DND-41 (cell line): ENCODE measurements around the gene PLVAP.

Experiments used
- ATAC-seq: fragments of 200-7000 bp; cut with Tn5 transposase; 3 replicates; pipeline ENCODE4 v1.9.1; 2021; ENCODE audit warnings: low read depth; ENCODE audit not compliant: insufficient read depth
- DNase-seq: peaks from one replicate; pipeline ENCODE4 v3.0.0-alpha.2; 2020
- H2AFZ ChIP-seq: 2 replicates; pipeline ENCODE4 v1.6.0; 2012; ENCODE audit warnings: low read depth, low read length
- H3K27ac ChIP-seq: 2 replicates; pipeline ENCODE4 v1.5.1; 2012; ENCODE audit warnings: low read length, inconsistent platforms
- H3K27me3 ChIP-seq: fragments of 200-600 bp; sonication (generic); 2 replicates; pipeline ENCODE4 v1.6.0; 2012; ENCODE audit warnings: low read length, mild to moderate bottlenecking, inconsistent platforms; ENCODE audit not compliant: insufficient read depth, poor library complexity
- H3K36me3 ChIP-seq: 2 replicates; pipeline ENCODE4 v1.5.1; 2012; ENCODE audit warnings: low read length, inconsistent platforms; ENCODE audit not compliant: insufficient read depth
- H3K4me1 ChIP-seq: 2 replicates; pipeline ENCODE4 v1.5.1; 2012; ENCODE audit warnings: mild to moderate bottlenecking, low read length; ENCODE audit not compliant: insufficient read depth
- H3K4me2 ChIP-seq: 2 replicates; pipeline ENCODE4 v1.6.0; 2012; ENCODE audit warnings: mild to moderate bottlenecking, moderate library complexity, low read length, inconsistent platforms; ENCODE audit not compliant: insufficient read depth
- H3K4me3 ChIP-seq, 2 experiments: fragments of 200-600 bp in 1 of 2; shearing (Covaris generic) in 1 of 2; 2 replicates each; pipeline ENCODE4 v1.5.1; 2012 to 2016; ENCODE audit warnings: inconsistent platforms in 2 of 2, low read length in 2 of 2, mild to moderate bottlenecking in 2 of 2, low read depth in 1 of 2, moderate library complexity in 1 of 2
- H3K79me2 ChIP-seq: 2 replicates; pipeline ENCODE4 v1.6.0; 2012; ENCODE audit warnings: low read length, inconsistent platforms; ENCODE audit not compliant: insufficient read depth
- H3K9ac ChIP-seq: 2 replicates; pipeline ENCODE4 v1.6.0; 2012; ENCODE audit warnings: low read depth, mild to moderate bottlenecking, inconsistent platforms, low read length, moderate library complexity
- H3K9me3 ChIP-seq: 2 replicates; pipeline ENCODE4 v1.5.1; 2012; ENCODE audit warnings: low read length, moderate library complexity, mild to moderate bottlenecking, inconsistent platforms; ENCODE audit not compliant: insufficient read depth, severe bottlenecking
- H4K20me1 ChIP-seq: 2 replicates; pipeline ENCODE4 v1.6.0; 2012; ENCODE audit warnings: low read length; ENCODE audit not compliant: insufficient read depth
- CTCF ChIP-seq: IDR thresholded peaks from 2 replicates; pipeline ENCODE4 v1.5.1; 2012; ENCODE audit warnings: borderline replicate concordance, low read length, moderate library complexity, mild to moderate bottlenecking; ENCODE audit not compliant: poor library complexity, severe bottlenecking; ENCODE audit errors: extremely low read depth
- EZH2 ChIP-seq: IDR thresholded peaks from 3 replicates; pipeline ENCODE4 v1.6.1; 2012; ENCODE audit warnings: borderline replicate concordance, low read depth, mild to moderate bottlenecking, moderate library complexity, low read length, inconsistent platforms; ENCODE audit not compliant: severe bottlenecking

Gene PLVAP

GRCh38 chr19:17380426-17381138, 3.4 kb upstream of the PLVAP start:
- H3K9me3 ChIP-seq = no peaks in the 10 kb centered on the region
- TF ChIP-seq CTCF (no peak), EZH2 (no peak)
- no peak overlapping the region for H3K4me3 ChIP-seq
- H3K9ac ChIP-seq = no peak overlapping the region
- no peaks in the 10 kb centered on the region for H3K27me3 ChIP-seq
- H3K4me2 ChIP-seq = no peak overlapping the region
- no peaks in the 10 kb centered on the region for H3K36me3 ChIP-seq
- no peak overlapping the region for H2AFZ ChIP-seq
- H3K4me1 ChIP-seq = peaks cover 16% of the 10 kb centered on the region
- H3K27ac ChIP-seq = no peak overlapping the region
- H4K20me1 ChIP-seq = no peaks in the 10 kb centered on the region
- no peaks in the 10 kb centered on the region for H3K79me2 ChIP-seq
- no peak for DNase-seq
- ATAC-seq = no peak

- no peak overlapping the region for H2AFZ ChIP-seq
- peak; percentile 32 for DNase-seq
These were observed 2.1 kb upstream of the PLVAP start for GRCh38 chr19:17379221-17379631.

GRCh38 chr19:17378271-17378670, 1.1 kb upstream of the PLVAP start:
- ATAC-seq (no peak), DNase-seq (no peak)
- TF ChIP-seq CTCF = no peak
- TF ChIP-seq EZH2 = no peak
- Histone ChIP-seq H3K36me3 (no peaks in the 10 kb centered on the region), H3K27ac (no peak overlapping the region), H3K27me3 (no peaks in the 10 kb centered on the region), H3K4me1 (peaks cover 12% of the 10 kb centered on the region), H3K79me2 (no peaks in the 10 kb centered on the region), H4K20me1 (no peaks in the 10 kb centered on the region), H3K4me3 (no peak overlapping the region), H3K4me2 (no peak overlapping the region), H3K9me3 (no peaks in the 10 kb centered on the region), H2AFZ (no peak overlapping the region), H3K9ac (no peak overlapping the region)

More at GRCh38 chr19:17379221-17379631, 2.1 kb upstream of the PLVAP start:
- H3K79me2 ChIP-seq = no peaks in the 10 kb centered on the region
- no peak overlapping the region for H3K27ac ChIP-seq
- H3K27me3 ChIP-seq = no peaks in the 10 kb centered on the region
- H3K36me3 ChIP-seq = no peaks in the 10 kb centered on the region
- H4K20me1 ChIP-seq = no peaks in the 10 kb centered on the region
- no peak overlapping the region for H3K4me2 ChIP-seq
- no peak overlapping the region for H3K4me3 ChIP-seq
- no peaks in the 10 kb centered on the region for H3K9me3 ChIP-seq
- no peak overlapping the region for H3K9ac ChIP-seq
- H3K4me1 ChIP-seq = peaks cover 16% of the 10 kb centered on the region
- TF ChIP-seq EZH2 (no peak), CTCF (no peak)
- ATAC-seq = peak; percentile 44; the same call in 1 of the 3 replicates
